Activated CD8-positive, alpha-beta memory T cell treated with anti-CD3 and anti-CD28 coated beads, Interleukin-2, amount 50 U/mL, for 24 hours (primary cell): ENCODE measurements around the gene NKPD1.

ENCODE experiments used
- DNase-seq: peaks from one replicate; pipeline ENCODE4 v3.0.0-alpha.2; 2020; ENCODE audit errors: extremely low read depth

The NKPD1 gene

GRCh38 chr19:45160870-45161737, at the start of gene NKPD1:
TSS of gene NKPD1 (minus strand) at chr19:45160982. CDS start at chr19:45160150, 832 bp downstream.
- DNase-seq: no peak

- DNase-seq: no peak
These were observed 45.5 kb upstream of the NKPD1 start for GRCh38 chr19:45206328-45206727.

GRCh38 chr19:45205810-45206209, 45.0 kb upstream of the NKPD1 start:
- DNase-seq: no peak

- no peak for DNase-seq
These were observed 41.9 kb upstream of the NKPD1 start for GRCh38 chr19:45202637-45203036.

GRCh38 chr19:45200568-45200967, 39.8 kb upstream of the NKPD1 start:
- DNase-seq: no peak

GRCh38 chr19:45195764-45196163, 35.0 kb upstream of the NKPD1 start:
- no peak for DNase-seq

DNA sequence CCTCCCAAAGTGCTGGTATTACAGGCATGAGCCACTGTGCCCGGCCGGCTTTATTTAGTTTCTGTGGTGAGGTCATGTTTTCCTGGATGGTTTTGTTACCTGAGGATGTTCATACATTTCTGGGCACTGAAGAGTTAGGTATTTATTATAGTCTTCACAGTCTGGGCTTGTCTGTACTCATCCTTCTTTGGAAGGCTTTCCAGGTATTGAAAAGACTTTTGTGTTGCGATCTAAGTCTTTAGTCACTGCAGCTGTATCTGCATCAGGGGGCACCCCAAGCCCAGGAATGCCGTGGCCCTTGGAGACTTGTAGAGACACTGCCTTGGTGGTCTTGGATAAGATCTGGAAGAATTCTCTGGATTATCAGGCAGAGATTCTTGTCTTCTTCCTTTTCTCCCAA, 30.6 kb upstream of the NKPD1 start:
- no peak for DNase-seq

GRCh38 chr19:45189971-45190370, 29.2 kb upstream of the NKPD1 start:
- no peak for DNase-seq

DNA sequence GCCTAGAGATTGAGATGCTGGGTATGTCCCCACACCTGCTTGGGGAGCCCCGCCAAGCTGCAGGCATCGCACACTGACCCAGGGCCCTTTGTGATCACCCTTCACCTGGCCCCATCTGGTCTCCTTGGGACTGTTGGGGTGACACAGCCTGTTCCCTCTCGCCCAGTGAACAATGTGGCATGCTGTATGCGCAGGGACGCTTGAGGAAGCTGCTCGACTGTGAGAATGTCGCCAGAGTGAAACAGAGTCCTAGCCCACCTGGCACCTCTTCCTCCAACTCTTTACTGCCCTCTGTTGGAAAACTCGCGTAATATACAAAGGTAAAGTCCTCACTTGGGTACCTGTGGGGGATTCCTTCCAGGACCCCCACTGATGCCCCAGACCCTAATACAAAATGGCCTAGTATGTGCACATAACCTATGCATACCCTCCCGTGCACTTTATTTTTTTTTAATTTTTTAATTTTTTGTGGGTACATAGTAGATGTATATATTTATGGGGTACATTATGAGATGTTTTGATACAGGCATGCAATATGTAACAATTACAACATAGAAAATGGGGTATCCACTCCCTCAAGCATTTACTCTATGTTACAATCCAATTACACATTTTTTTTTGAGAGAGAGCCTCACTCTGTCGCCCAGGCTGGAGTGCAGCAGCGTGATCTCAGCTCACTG, 26.8 kb upstream of the NKPD1 start:
- no peak for DNase-seq

DNA sequence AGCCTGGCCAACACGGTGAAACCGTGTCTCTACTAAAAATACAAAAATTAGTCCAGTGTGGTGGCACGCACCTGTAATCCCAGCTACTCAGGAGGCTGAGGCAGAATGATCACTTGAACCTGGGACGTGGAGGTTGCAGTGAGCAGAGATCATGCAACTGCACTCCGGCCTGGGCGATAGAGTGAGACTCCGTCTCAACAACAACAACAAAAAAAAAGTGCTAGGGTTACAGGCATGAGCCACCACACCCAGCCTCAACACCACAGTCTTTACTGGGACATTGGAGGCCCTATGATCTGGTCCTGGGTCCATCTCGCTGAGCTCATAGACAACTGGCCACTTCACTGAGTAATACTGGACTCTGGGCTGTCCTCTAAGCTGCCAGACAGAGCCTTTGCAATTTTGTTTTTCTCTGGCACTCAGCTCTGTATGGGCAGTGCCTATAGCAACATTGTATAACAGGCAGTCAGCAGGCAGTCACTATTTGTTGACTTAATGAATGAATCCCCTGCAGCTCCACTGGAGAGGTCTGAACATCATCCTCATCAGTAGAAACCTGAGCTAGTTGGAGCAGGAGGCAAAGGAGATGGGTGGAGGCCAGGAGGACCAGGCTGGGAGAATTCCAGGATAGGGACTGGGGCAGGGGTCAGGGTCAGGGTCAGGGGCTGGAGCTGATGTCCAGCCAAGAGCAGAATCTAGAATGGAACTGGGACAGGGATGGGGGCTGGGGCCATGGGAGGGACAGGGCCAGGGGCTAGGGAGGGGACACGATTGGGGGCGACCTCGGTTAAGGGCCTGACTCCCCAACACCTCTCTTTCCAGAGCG, 25.9 kb upstream of the NKPD1 start:
- DNase-seq: no peak

DNA sequence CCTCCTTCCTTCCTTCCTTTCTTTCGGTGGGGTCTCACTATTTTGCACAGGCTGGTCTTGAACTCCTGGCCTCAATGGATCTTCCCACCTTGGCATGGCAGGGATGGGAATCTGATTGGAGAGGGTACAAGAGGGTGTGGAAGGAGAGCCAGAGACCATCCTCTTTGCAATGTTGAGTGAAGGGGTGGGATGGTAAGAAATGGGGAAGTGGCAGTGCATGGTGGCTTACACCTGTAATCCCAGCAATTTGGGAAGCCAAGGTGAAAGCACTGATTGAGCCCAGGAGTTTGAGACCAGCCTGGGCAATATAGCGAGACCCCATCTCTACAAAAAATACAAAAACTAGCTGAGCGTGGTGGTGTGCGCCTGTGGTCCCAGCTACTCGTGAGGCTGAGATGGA, 23.3 kb upstream of the NKPD1 start:
- no peak for DNase-seq

DNA sequence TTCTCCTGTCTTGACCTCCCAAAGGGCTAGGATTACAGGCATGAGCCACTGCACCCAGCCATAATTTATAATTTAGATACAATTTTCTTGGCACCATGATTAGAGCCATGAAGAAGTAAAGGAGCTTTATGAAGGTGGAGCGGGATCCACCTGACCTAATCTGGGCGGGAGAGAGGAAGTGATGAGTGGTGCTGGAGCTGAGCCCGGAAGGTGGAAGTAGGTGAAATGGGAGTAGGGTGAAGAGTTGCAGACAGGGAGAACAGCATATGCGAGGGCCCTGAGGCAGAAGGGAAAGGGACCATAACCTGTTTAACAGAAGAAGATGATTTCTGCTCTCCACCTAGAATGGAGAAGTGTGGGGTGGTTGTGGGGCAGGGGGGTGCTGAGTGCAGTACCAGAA, 22.0 kb upstream of the NKPD1 start:
- no peak for DNase-seq

- DNase-seq: no peak
These were observed 20.2 kb upstream of the NKPD1 start for GRCh38 chr19:45180936-45181335.

- DNase-seq: no peak
These were observed 19.1 kb upstream of the NKPD1 start for GRCh38 chr19:45179892-45180370.

DNA sequence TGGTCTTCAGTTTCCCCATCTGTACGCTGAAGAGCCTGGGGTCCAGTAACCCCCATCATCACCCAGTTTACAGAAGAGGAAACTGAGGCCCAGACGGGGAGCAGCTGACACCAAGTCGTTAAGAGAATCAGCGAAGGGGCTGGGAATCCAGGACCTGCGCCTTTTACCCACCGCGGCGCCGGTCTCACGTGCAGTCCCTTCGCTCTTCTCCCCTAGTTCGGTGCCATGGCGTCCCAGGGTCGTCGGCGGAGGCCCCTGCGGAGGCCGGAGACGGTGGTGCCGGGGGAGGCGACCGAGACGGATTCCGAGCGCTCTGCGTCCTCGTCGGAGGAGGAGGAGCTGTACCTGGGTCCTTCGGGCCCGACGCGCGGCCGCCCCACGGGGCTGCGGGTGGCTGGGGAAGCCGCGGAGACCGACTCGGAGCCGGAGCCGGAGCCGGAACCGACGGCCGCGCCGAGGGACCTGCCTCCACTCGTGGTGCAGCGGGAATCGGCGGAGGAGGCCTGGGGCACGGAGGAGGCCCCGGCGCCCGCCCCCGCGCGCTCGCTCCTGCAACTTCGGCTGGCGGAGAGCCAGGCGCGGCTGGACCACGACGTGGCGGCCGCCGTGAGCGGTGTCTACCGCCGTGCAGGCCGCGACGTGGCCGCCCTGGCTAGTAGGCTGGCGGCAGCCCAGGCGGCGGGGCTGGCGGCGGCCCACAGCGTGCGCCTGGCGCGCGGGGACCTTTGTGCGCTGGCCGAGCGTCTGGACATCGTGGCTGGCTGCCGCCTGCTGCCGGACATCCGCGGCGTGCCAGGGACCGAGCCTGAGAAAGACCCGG, 18.5 kb upstream of the NKPD1 start:
- DNase-seq: no peak

DNA sequence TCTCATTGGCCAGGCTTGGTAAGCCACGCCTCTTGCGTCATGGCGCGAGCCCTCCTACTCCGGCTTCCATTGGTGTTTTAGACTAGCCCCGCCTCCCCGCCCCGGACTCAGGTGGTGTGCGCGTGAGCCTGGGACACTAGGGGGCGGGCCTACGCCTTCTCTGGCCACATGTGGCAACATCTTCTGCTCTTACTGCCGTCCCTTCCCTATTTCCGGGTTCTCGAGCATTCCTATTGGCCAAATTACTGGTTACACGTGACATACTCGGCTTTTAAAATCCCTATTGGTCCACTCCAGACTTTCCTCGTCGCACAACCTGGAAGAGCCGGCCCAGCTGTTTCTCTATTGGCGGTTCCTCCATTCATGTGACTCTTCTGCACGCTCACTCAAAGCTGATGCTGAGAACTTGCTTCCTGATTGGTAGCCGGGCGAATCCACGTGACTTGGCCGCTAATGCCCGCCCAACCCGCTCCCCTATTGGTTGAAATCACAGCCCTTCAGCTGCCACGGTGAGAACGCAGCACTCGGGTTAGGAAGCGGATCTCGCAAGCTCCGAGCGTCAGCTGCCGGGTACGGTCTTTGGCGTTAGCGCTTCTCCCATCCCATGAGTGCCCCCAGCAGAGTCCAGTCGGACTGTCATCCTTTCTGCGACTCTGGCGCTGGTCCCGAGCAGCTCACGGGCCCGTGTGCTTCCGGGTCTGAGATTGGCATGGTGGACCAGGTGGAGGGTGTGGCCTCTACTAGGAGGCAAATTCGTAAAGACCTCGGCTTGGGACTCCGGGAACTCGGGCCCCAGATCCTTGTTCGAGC, 17.7 kb upstream of the NKPD1 start, which contains the start of gene BLOC1S3:
TSS of gene BLOC1S3 (plus strand) at position 523 of the 810 bp plus-strand sequence. CDS start 513 bp downstream, outside the sequence.
- peak; percentile 99 for DNase-seq

GRCh38 chr19:45177817-45178261, 17.1 kb upstream of the NKPD1 start, which contains the start of gene TRAPPC6A:
TSS of gene TRAPPC6A (minus strand) at chr19:45178237. CDS start at chr19:45178218, 19 bp downstream.
- no peak for DNase-seq

DNA sequence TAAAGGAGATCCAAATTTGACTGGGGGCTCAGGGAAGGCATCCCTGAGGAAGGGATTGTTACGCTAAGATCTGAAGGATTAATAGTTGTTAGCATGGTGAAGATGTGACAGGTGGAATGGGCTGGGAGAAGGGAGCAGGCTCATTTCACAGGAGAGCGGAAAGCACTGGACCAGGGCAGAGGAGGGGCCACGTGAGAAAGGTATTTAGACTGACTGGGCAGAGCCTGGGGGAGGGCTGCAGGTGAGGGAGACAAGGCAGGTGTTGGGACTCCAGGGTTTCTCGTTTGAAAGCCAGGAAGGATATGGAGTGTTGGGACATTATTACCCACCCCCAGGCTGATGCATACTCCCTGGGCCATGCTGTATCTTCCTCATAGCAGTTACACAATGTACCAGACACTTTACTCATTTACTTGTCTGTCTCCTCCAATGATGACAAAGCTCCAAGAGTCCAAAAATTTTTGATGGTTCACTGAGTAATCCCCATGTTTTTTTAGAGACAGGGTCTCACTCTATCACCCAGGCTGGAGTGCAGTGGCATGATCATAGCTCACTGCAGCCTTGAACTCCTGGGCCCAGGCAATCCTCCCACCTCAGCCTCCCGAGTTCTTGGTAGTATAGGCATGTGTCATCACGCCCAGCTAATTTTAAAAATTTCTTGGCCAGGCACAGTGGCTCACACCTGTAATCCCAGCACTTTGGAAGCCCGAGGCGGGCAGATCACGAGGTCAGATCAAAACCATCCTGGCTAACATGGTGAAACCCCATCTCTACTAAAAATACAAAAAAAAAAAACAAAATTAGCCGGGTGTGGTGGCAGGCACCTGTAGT, 14.9 kb upstream of the NKPD1 start:
- DNase-seq: no peak

GRCh38 chr19:45173816-45174215, 13.0 kb upstream of the NKPD1 start:
- DNase-seq: no peak
